Neutrophil (primary cell): ENCODE results near the gene RAB7A.

Experiments
- H3K27ac ChIP-seq: fragments of 200-600 bp; sonication (generic); 2 replicates; pipeline ENCODE4 v1.5.1; 2016; ENCODE audit warnings: mild to moderate bottlenecking, moderate library complexity
- H3K27me3 ChIP-seq: fragments of 200-600 bp; sonication (generic); 2 replicates; pipeline ENCODE4 v1.6.0; 2016; ENCODE audit warnings: mild to moderate bottlenecking
- H3K36me3 ChIP-seq: fragments of 200-600 bp; sonication (generic); 2 replicates; pipeline ENCODE4 v1.5.1; 2017
- H3K4me1 ChIP-seq, 2 experiments: fragments of 200-600 bp in 1 of 2; sonication (generic) in 1 of 2; 1 replicate in 1 of 2; 2 replicates in 1 of 2; pipeline versions ENCODE4 v1.5.1 to v1.6.1; 2013 to 2016; ENCODE audit warnings: low read depth in 1 of 2, low read length in 1 of 2, mild to moderate bottlenecking in 1 of 2, moderate library complexity in 1 of 2; ENCODE audit not compliant: control insufficient read depth in 1 of 2, insufficient read depth in 1 of 2
- H3K4me3 ChIP-seq, 2 experiments: fragments of 200-600 bp in 1 of 2; sonication (generic) in 1 of 2; 1 replicate in 1 of 2; 2 replicates in 1 of 2; pipeline ENCODE4 v1.5.1; 2013 to 2016; ENCODE audit warnings: low read depth in 1 of 2, low read length in 1 of 2, mild to moderate bottlenecking in 1 of 2, moderate library complexity in 1 of 2
- H3K9me3 ChIP-seq: fragments of 200-600 bp; sonication (generic); 2 replicates; pipeline ENCODE4 v1.5.1; 2016
- CTCF ChIP-seq: fragments of 200-600 bp; sonication (generic); IDR thresholded peaks from 2 replicates; pipeline ENCODE4 v1.5.1; 2016; ENCODE audit warnings: antibody characterized with exemption

RAB7A gene

GRCh38 chr3:128735287-128735686 is 9.3 kb downstream of the RAB7A start:
- H3K27ac ChIP-seq: peak overlapping the region; percentile 56
- peaks cover 4% of the 10 kb centered on the region for H3K36me3 ChIP-seq
- TF ChIP-seq CTCF: no peak
- H3K4me1 ChIP-seq: peaks cover 53 to 72% of the 10 kb centered on the region in 2 experiments
- no peaks in the 10 kb centered on the region for H3K9me3 ChIP-seq
- H3K4me3 ChIP-seq: no peak overlapping the region
- H3K27me3 ChIP-seq: no peaks in the 10 kb centered on the region

- no peaks in the 10 kb centered on the region for H3K9me3 ChIP-seq
- H3K4me1 ChIP-seq: peaks cover 47 to 66% of the 10 kb centered on the region in 2 experiments
- no peak overlapping the region for H3K4me3 ChIP-seq
- no peak for TF ChIP-seq CTCF
- H3K27ac ChIP-seq: peak overlapping the region; percentile 56
- H3K36me3 ChIP-seq: no peaks in the 10 kb centered on the region
- no peaks in the 10 kb centered on the region for H3K27me3 ChIP-seq
Observed at GRCh38 chr3:128735884-128736283, 9.9 kb downstream of the RAB7A start.

- Histone ChIP-seq H3K9me3 (no peaks in the 10 kb centered on the region), H3K27me3 (no peaks in the 10 kb centered on the region), H3K36me3 (no peaks in the 10 kb centered on the region), H3K4me1 (peaks cover 40 to 59% of the 10 kb centered on the region in 2 experiments), H3K4me3 (no peak overlapping the region), H3K27ac (peak overlapping the region; percentile 56)
- no peak for TF ChIP-seq CTCF
Observed at GRCh38 chr3:128736601-128737000, 10.6 kb downstream of the RAB7A start.

- H3K9me3 ChIP-seq: no peaks in the 10 kb centered on the region
- peaks cover 18% of the 10 kb centered on the region for H3K36me3 ChIP-seq
- no peak for TF ChIP-seq CTCF
- no peak overlapping the region for H3K27ac ChIP-seq
- no peaks in the 10 kb centered on the region for H3K27me3 ChIP-seq
- H3K4me1 ChIP-seq: peaks cover 27 to 30% of the 10 kb centered on the region in 2 experiments
- H3K4me3 ChIP-seq: no peak overlapping the region
Observed at GRCh38 chr3:128740621-128741020, 14.6 kb downstream of the RAB7A start.

GRCh38 chr3:128742821-128743594 is 17.0 kb downstream of the RAB7A start:
- no peaks in the 10 kb centered on the region for H3K9me3 ChIP-seq
- peaks cover 21% of the 10 kb centered on the region for H3K36me3 ChIP-seq

More at GRCh38 chr3:128742821-128743594, 17.0 kb downstream of the RAB7A start:
- no peak overlapping the region for H3K4me3 ChIP-seq
- TF ChIP-seq CTCF: no peak
- H3K4me1 ChIP-seq: peaks cover 20 to 28% of the 10 kb centered on the region in 2 experiments
- no peaks in the 10 kb centered on the region for H3K27me3 ChIP-seq
- H3K27ac ChIP-seq: no peak overlapping the region
